GM04503 (cell line): Measurements from ENCODE around the gene GLS2.

Experiments
- DNase-seq: peaks from one replicate; pipeline ENCODE4 v3.0.0-alpha.2; 2012; ENCODE audit warnings: low read depth

The GLS2 gene

GRCh38 chr12:56437430-56438176 is 50.4 kb downstream of the GLS2 start:
- DNase-seq, result no peak

GRCh38 chr12:56434828-56435227 is 53.1 kb downstream of the GLS2 start:
- DNase-seq, result no peak

- no peak for DNase-seq
These were observed 56.1 kb downstream of the GLS2 start for GRCh38 chr12:56431850-56432249.

GRCh38 chr12:56431288-56431687 is 56.7 kb downstream of the GLS2 start:
- no peak for DNase-seq

- DNase-seq, result no peak
These were observed 62.0 kb downstream of the GLS2 start for GRCh38 chr12:56425940-56426438.

- no peak for DNase-seq
These were observed 62.8 kb downstream of the GLS2 start for GRCh38 chr12:56425193-56425592.
